ENCODE measurements around the gene KIAA0753.

GRCh38 chr17:6548034-6548433 is 92.5 kb downstream of the KIAA0753 start:
- TF ChIP-seq SIX5 (IDR thresholded peaks at IDR 0.05; ENCODE audit: low read depth, low read length) (no peak), EP300 (IDR thresholded peaks at IDR 0.05; ENCODE audit: borderline replicate concordance in 1 of 2, low read depth in 2 of 2, low read length in 2 of 2) (no peak), POLR2A (IDR thresholded peaks at IDR 0.05; ENCODE audit: control extremely low read depth in 1 of 2, low read depth in 2 of 2, low read length in 2 of 2) (no peak), ZNF274 (IDR thresholded peaks at IDR 0.05; ENCODE audit: borderline replicate concordance, extremely low read depth, low read length) (no peak), SIN3A (conservative IDR thresholded peaks at IDR 0.05 in 1 of 2, IDR thresholded peaks at IDR 0.05 in 1 of 2; ENCODE audit: low read depth in 1 of 2, low read length in 2 of 2) (no peak), POLR2AphosphoS5 (IDR thresholded peaks at IDR 0.05; ENCODE audit: low read depth, low read length) (no peak)
